Inflammatory macrophage treated with lipopolysaccharide for 4 hours (primary cell): ENCODE results near the gene SLC25A6.
"Not testable (repeated sequence)": the region's sequence is repeated elsewhere in the genome, so short reads cannot be mapped to it uniquely, and the experiment has no call there.

Source experiments
- DNase-seq: peaks from one replicate; pipeline ENCODE4 v3.0.0-alpha.2; 2020

SLC25A6 gene

DNA sequence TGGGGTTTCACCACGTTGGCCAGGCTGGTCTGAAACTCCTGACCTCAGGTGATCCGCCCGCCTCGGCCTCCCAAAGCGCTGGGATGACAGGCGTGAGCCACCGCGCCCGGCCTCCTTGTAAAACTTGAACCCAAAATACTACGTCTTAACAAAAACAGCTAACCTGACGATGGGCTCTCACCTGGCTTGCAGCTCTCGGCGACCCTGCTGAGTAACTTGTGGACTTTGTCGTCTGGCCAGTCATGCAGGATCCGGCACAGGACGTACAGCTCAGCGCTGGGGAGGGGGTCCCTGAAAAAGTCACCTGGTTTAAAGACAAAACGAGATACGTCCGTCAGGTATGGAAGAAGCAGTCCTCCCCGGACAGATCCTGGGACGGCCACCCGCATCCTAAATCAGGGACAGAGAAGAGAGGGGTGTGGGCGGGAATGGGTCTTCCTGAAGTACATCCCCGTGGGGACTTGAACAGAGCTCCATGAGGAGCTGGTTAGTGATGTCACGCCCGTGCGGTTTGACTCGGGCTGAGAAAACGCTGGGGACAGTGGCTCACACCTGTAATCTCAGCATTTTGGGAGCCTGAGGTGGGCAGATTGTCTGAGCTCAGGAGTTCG lies 20.7 kb upstream of the SLC25A6 start:
- DNase-seq, result no peak

DNA sequence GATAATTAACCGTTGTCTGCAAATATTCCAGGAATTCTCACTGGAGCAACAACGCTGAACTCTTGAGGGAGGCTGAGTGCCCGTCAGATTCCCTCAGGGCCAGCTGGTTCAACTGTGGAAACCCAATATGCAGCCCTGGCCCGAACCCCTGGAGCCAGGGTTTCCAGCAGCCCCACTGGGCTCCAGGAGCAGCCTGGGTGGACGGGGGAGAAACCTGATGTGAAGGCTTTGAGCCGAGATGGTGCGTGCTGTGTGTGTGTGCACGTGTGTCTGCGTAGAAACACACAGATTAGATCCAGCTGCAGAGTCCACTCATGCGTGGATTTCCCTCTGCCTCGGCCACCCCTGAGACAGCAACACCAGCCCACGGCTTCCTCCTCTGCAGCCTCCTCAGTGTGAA lies 19.4 kb upstream of the SLC25A6 start:
- DNase-seq, result no peak

DNA sequence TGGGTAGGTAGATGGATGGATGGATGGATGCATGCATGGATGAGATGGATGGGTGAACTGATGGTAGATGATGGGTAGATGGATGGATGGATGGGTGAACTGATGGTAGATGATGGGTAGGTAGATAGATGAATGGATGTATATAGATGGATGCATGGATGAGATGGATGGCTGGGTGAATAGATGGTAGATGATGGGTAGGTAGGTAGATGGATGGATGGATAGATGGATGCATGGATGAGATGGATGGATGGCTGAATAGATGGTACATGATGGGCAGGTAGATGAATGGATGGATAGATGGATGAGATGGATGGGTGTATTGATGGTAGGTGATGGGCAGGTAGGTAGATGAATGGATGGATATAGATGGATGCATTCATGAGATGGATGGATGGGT lies 15.1 kb upstream of the SLC25A6 start:
- DNase-seq, result no peak

DNA sequence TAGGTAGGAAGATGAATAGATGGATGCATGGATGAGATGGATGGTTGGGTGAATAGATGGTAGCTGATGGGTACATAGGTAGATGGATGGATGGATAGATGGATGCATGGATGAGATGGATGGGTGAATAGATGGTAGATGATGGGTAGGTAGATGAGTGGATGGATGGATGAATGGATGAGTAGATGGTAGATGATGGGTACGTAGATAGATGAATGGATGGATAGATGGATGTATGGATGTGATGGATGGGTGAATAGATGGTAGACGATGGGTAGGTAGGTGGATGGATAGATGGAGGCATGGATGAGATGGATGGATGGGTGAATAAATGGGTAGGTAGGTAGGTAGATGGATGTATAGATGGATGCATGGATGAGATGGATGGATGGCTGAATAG lies 13.9 kb upstream of the SLC25A6 start:
- not testable (repeated sequence) for DNase-seq

DNA sequence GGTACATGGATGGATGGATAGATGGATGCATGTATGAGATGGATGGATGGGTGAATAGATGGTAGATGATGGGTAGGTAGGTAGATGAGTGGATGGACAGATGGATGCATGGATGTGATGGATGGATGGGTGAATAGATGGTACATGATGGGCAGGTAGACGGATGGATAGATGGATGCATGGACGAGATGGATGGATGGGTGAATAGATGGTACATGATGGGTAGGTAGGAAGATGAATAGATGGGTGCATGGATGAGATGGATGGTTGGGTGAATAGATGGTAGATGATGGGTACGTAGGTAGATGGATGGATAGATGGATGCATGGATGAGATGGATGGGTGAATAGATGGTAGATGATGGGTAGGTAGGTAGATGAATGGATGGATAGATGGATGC lies 12.0 kb upstream of the SLC25A6 start:
- DNase-seq, result not testable (repeated sequence)

DNA sequence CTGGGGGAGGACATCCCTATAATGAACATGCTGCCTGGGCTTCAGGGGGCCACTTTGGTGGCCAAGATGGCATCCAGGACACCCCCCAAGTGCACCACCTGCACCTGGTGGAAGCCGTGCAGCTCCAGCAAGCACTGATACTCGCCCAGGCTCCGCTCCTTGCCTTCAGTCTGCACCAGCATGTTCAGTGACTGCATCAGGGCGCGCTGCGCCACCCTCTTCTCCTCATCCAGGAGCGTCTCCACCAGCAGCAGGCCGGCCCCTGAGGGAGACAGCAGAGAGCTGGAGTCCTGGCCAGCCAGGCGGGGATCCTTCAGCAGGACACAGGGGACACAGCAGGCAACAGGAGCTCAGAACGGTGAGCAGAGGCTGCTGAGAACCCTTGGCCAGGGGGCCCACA lies 11.3 kb upstream of the SLC25A6 start:
- no peak for DNase-seq

DNA sequence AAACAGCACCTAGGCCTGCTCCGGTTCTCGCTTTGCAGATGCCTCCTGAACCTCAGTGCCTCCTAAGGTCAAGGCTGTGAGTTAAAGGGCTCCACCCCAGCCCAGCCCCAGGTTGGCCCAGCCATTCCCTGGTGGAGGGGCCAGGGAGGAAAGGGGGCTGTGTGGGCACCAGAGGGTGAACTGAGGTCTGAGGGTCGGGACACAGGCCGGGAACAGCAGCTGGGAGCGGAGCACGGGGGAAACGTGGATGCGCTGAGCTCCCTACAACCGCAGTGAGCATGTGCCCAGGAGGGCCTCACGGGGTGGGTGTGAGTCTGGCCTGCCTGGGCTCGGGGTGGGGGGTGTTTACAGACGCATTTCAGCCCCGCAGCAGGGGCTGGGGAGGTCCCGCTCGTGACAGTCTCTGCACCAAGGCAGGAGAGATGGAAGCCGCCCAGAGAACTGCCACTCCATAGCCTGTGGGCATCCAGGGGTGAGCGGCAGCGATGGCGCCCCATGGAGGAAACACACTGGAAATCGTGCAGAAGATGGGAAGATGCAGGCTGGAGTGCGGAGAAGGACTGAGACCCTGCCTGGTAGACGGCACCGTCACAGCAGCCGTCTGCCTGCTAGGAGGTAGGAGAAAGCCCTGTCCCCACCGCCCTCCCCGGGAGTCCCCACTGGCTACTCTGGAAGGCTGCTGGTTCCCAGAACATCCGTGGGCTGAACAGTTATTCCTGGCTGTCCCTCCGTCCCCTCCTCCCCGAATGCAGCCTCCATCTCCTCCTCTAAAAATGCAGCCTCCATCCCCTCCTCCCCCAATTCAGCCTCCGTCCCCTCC lies 9.9 kb upstream of the SLC25A6 start:
- no peak for DNase-seq

DNA sequence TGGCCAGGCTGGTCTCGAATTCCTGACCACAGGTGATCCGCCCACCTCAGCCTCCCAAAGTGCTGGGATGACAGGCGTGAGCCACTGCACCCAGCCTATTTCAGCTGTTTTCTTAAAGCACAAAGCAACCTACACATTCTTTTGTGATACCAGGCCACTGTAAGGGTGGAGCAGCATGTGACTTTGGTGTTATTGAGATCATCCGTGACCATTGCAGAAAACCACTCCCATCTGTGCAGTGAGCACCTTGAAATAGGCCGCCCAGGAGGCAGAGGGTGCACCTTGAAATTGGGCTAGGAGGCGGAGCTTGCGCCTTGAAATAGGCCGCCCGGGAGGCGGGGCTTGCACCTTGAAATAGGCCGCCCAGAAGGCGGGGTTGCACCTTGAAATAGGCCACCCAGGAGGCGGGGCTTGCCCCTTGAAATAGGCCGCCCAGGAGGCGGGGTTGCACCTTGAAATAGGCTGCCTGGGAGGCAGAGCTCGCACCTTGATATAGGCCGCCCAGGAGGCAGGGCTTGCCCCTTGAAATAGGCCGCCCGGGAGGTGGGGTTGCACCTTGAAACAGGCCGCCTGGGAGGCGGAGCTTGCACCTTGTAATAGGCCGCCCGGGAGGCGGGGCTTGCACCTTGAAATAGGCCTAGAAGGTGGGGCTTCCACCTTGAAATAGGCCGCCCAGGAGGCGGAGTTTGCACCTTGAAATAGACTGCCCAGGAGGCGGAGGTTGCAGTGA lies 9.0 kb upstream of the SLC25A6 start:
- DNase-seq, result no peak

DNA sequence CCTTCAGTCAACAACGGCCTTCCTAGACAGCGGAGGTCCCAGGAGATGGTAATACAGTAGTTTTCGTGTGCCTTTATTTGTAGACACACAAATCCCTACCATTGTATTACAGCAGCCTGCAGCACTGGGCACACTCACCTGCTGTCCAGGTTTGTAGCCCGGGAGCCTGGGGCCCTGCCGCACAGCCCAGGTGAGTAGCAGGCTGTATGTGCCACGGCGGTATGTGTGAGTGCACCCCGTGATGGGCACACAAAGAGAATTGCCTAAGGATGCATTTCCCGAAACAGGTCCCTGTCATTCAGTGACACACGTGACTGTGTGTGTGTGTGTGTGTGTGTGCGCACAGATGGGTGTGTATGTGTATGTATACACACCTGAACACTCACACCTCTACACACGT lies 8.1 kb upstream of the SLC25A6 start:
- DNase-seq, result no peak

DNA sequence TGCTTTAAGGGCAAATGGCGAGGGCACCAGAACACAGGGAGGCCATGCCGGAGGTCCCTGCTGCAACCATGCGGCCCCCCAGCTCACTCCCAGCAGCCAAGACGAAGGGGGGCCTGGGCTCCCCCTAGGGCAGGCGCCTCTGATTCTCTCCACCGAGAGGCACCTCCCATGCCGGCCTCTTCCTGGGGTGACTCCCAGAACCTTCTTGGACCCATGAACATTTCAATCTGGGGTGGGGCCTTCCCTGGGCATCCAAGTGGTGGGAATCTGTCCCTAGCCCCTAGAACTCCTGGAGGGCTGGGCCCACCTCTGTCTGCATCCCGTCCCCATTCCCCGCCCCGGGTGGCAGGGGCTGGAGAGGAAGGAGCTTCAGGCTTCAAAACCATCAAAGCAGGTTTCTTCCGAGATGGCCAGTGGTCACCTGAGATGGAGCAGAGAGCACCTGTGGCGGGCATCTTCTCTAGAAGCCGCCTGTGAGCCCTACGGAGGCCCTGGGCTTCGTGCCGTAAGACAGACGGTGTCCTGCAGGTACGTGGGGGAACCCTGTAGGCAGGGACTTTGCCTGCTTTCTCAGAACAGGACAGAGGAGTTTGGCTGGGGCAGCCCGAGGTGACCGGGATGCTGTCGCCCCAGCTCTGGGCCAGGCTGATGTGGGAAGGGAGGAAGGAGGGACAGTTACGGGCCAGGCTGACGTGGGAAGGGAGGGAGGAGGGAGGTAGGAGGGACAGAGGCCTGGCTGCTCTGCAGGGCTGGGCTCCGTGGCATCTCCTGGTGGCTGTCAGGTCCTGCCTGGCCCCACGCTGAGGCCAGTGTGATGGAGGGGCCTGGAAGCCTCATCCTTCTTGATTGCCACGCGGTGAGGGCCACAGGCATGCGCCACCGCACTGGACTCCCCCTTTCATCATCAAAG lies 6.8 kb upstream of the SLC25A6 start:
- no peak for DNase-seq

DNA sequence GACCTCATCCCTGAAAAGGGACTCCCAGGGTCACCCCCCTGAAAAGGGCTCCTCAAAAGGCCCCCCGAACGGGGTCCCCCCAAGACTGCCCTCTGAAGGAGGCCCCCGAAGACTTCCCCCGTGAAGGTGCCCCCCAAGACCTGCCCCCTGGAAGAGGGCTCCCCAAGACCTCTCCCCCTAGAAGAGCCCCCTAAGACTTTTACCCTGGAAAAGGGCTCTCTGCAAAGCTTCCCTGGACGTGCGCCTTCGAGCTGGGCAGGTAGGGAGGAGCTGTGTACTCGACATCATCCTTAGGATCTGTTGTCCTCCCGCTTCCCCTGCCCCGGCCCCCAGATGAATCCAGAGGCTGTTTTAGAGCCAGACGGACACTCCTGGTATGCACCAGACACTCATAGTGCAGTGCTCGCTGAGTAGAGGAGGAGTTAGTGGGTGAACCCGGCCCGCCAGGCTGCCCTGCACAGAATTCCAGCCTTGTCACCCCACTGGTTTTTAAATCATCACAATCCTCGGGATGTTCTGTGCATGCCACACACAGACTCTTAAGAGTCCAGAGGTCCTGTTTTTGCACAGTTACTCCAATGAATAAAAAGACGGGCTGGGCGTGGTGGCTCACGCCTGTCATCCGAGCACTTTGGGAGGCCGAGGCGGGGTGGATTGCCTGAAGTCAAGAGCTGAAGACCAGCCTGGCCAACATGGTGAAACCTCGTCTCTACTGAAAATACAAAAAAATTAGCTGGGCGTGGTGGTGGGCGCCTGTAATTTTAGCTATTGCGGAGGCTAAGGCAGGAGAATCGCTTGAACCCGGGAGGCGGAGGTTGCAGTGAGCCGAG lies 5.7 kb upstream of the SLC25A6 start:
- DNase-seq, result no peak

DNA sequence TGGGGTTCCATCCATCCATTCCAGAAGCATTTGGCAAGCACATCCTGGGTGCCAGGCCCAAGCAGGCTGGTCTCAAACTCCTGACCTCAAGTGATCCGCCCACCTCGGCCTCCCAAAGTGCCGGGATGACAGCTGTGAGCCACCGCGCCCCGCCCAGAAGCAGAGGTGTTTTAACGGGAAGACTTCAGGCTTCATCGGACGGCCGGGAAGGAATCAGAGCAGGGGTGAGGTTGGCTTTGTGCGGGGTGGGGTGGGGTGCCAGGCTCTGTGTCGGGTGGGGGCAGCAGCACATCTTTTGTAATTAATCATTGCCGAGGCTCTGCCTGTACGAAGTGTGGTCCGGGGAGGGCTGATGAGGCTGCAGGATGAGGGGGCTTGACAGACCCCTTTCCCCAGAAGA lies 5.1 kb upstream of the SLC25A6 start:
- no peak for DNase-seq

DNA sequence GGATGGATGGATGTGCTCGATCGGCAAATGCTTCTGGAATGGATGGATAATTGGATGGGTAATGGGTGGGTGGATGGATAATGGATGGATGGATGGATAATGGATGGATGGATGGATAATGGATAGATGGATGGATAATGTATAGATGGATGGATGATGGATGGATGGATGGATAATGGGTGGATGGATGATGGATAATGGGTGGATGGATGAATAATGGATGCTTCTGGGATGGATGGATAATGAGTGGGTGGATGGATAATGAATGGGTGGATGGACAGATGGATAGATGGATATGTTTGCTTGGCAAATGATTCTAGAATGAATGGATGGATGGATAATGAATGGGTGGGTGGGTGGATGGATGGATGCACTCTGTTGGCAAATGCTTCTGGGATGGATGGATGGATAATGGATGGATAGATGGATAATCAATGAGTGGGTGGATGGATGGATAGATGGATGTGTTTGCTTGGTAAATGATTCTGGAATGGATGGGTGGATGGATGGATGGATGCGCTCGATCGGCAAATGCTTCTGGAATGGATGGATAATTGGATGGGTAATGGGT lies 3.8 kb upstream of the SLC25A6 start:
- no peak for DNase-seq

DNA sequence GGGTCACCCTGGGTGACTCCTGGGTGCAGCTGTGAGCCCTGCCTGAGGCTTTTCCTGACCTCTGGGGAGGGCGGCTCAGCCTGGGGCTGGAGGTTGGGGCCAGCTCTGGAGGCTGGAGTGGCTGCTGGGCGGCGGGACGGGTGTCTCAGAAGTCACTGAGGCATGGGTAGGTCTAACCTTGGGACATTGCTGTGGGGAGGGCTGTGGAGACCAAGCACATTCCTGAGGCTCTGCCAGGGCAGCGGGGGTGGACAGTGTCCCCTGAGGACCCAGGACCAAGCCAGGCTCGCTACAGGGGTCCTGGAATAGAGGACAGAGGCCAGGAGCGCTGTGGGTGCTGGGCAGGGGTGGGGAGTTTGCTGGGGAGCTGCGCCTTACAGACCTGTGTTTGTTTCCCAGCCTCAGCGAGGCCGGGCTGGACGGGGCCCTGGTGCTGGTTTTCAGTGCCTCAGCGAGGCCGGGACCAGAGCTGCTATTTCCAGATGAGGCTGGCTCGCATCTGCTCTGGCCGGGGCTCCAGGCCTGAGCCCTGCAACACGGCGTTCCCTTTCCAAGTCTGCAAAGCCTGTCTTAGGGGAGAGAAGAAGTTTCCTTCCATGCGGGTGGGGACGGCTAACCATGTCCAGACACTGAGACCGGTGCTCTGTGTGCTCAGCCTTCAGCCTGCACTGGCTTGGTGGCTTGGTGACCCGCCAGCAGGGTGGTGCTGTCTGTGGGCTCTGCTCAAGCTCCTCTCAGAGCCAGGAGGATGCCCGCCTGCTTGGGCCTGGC lies 3.0 kb upstream of the SLC25A6 start:
- DNase-seq, result no peak

DNA sequence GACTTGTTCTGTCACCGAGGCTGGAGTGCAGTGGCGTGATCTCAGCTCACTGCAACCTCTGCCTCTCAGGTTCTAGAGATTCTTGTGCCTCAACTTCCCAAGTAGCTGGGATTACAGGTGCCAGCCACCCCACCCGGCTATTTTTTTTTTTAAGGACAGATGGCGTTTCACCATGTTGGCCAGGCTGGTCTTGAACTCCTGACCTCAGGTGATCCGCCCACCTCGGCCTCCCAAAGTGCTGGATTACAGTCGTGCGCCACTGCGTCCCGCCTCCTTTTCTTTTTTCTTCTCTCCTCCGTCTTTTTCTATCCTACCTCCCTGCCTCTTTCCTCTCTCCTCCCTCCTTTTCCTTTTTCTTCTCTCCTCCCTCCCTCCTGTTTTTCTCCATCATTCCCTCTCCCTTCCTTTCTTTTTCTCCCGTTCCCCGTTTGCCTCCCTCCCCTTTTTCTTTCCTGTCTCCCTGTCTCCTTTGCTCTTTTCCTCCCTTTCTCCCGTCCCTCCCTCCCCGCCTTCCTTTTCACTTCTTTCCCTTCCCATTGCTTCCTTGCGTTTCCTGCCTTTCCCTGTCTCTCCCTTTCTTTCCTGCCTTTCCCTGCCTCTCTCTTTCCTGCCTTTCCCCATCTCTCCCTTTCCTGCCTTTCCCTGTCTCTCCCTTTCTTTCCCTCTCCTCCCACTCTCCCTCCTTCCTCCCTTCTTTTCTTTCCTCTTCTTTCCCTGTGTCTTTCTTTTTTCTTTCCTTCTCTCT lies 2.1 kb upstream of the SLC25A6 start:
- DNase-seq, result no peak

DNA sequence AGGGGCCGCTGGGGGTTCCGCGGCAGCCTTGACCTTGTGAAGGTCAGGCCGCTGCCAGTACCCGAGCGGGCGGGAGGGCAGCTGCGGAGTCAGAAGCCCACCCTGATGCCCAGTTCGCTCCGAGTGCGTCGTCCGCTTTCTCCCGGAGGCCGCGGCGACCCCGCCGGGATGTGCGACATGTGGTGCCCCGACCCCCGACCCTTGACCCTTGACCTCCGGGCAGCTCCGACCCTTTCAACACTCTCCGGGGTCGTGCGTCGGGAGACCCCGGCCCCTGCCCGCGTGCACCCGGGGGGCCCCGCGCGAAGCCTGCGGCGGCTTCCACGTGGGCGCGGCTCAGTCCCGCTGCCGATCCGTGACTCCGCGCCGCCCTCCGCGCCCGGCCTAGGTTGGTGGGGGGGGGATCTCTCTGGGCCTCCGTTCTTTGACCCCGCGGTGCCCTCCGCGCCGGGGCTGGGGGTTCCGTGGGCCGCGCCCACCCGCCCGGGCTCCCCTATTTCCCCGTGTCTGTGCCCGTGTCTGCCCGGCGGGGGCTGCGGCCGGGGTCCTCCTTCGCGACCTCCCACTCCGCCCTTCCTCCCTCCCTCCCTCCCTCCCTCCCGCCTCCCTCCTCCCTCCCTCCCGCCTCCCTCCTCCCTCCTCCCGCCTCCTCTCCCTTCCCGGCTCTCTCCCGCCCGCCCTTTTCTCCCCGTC lies 609 bp upstream of the SLC25A6 start:
- DNase-seq, result peak; percentile 45

DNA sequence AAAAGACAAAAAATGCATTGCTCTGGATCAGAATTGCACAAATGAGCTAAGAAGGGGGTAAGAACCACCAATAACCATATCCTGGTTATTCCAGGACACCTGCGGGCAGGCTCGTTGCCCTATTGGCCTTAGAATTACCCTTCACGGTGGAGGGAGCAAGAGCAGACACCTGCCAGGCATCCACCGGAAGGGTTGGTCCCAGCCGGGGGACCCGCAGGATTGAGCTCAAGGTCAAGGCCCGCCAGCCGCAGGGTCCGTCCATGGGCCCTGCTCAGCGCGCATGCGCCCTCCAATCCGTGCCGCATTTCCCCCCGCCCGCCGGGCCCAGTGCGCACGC lies 575 bp downstream of the SLC25A6 start:
- DNase-seq, result no peak

DNA sequence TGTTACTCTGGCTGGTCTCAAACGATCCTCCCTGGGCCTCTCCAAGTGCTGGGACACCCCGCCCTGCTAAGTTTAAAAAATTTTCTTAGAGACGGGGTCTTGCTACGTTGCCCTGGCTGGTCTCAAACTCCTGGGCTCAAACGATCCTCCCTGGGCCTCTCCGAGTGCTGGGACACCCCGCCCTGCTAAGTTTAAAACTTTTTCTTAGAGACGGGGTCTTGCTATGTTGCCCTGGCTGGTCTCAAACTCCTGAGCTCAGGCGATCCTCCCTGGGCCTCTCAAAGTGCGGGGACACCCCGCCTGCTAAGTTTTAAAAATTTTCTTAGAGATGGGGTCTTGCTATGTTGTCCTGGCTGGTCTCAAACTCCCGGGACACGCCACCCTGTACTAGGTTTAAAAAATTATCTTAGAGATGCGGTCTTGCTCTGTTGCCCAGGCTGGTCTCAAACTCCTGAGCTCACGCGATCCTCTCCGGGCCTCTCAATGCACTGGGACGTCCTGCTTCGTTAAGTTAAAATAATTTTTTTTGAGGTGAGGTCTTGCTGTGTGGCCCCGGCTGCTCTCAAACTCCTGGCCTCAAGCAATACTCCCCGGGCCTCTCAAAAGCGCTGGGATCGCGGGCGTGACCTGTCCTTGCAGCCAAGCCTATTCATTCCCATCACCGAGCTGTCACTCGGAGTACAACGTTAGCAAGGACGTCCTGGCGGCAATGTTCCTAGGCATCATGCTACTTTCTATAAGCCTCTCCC lies 1.1 kb downstream of the SLC25A6 start:
- no peak for DNase-seq

DNA sequence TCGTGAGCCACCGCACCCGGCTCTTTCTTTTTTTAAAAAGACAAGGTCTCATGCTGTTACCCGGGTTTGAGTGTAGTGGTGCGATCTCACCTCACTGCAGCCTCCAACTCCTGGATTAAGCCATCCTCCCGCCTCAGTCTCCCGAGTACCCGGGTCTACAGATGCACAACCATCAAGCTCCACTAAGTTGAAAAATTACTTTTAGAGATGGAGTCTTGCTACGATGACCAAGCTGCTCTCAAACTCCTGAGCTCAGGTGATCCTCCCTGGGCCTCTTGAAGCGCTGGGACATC lies 2.0 kb downstream of the SLC25A6 start:
- no peak for DNase-seq
